Urinary bladder (tissue), 4 donors: Measurements from ENCODE around the gene ITGB5. TPM values are rescaled to one million over a fixed set of nuclear protein-coding genes. Genes with fewer than 3 reads are reported as not detected.

Experiments
- DNase-seq: peaks from one replicate; pipeline ENCODE4 v3.0.0-alpha.2; 2015; ENCODE audit errors: extremely low spot score
- H3K27ac ChIP-seq: one replicate; pipeline ENCODE4 v1.5.1; 2013; ENCODE audit warnings: low read depth, mild to moderate bottlenecking, moderate library complexity
- H3K36me3 ChIP-seq: one replicate; pipeline ENCODE4 v1.6.1; 2013; ENCODE audit warnings: mild to moderate bottlenecking, moderate library complexity; ENCODE audit not compliant: insufficient read depth
- H3K4me1 ChIP-seq: one replicate; pipeline ENCODE4 v1.6.1; 2013; ENCODE audit warnings: mild to moderate bottlenecking, moderate library complexity; ENCODE audit not compliant: insufficient read depth
- H3K4me3 ChIP-seq: one replicate; pipeline ENCODE4 v1.5.1; 2013; ENCODE audit warnings: low read depth, low read length
- WGBS: extraction: QIAGEN DNeasy Blood & Tissue Kit; methylation state at CpG from one replicate; pipeline ENCODE4 v1.1.7; 2013; 5-methylcytosine and 5-hydroxymethylcytosine counted together
- polyA plus RNA-seq: library from polyadenylated mRNA; stranded (reverse); fragments of 200-250 nt; gene quantifications from one replicate; pipeline ENCODE4 v1.2.3, GENCODE V29; 2013
- total RNA-seq: library from RNA; depleted of rRNA; stranded (reverse); fragments of >200 nt; gene quantifications from one replicate; pipeline ENCODE4 v1.2.3, GENCODE V29; 2014
- donor health status: healthy with polysubstance abuse.
- donor health status: healthy.

Gene ITGB5
- total and polyA plus RNA-seq, 2 donors = 32.9 to 77.2 TPM

- DNase-seq = no peak
- Histone ChIP-seq H3K36me3 (no peaks in the 10 kb centered on the region), H3K27ac (no peak overlapping the region), H3K4me3 (no peak overlapping the region), H3K4me1 (no peaks in the 10 kb centered on the region)
- 96% methylated on average over 4 of the region's 4 CpGs for WGBS
Observed at GRCh38 chr3:124816206-124816605, 71.0 kb downstream of the ITGB5 start.

DNA sequence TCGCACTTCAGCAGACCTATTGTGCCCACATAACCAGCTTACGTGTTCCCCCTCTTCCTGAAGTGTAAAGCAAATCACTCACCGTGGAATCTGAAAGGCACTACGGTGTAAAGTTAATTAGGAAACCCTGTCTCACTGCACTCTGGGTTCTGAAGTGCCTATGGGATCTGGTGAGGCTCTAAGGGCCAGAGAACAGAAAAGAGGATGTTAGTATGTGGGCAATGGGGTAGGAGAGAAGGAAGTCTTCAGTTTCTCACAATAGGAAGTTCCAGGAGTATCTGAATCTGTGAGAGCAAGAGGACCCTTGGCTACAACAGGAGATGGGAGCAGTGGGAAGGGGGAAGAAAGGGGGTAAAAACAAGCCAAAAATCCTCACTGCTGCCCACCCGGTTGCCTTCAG is 71.4 kb downstream of the ITGB5 start:
- Histone ChIP-seq H3K27ac (no peak overlapping the region), H3K4me3 (no peak overlapping the region), H3K36me3 (no peaks in the 10 kb centered on the region), H3K4me1 (no peaks in the 10 kb centered on the region)
- no peak for DNase-seq
- WGBS = 93% methylated on average over 5 of the region's 5 CpGs

- DNase-seq = no peak
- Histone ChIP-seq H3K36me3 (no peaks in the 10 kb centered on the region), H3K4me3 (no peak overlapping the region), H3K4me1 (no peaks in the 10 kb centered on the region), H3K27ac (no peak overlapping the region)
- 92% methylated on average over 11 of the region's 11 CpGs for WGBS
Observed at GRCh38 chr3:124814620-124815421, 72.3 kb downstream of the ITGB5 start.

- H3K27ac ChIP-seq = peak overlapping the region; percentile 13
Observed at GRCh38 chr3:124813541-124813940, 73.6 kb downstream of the ITGB5 start.

DNA sequence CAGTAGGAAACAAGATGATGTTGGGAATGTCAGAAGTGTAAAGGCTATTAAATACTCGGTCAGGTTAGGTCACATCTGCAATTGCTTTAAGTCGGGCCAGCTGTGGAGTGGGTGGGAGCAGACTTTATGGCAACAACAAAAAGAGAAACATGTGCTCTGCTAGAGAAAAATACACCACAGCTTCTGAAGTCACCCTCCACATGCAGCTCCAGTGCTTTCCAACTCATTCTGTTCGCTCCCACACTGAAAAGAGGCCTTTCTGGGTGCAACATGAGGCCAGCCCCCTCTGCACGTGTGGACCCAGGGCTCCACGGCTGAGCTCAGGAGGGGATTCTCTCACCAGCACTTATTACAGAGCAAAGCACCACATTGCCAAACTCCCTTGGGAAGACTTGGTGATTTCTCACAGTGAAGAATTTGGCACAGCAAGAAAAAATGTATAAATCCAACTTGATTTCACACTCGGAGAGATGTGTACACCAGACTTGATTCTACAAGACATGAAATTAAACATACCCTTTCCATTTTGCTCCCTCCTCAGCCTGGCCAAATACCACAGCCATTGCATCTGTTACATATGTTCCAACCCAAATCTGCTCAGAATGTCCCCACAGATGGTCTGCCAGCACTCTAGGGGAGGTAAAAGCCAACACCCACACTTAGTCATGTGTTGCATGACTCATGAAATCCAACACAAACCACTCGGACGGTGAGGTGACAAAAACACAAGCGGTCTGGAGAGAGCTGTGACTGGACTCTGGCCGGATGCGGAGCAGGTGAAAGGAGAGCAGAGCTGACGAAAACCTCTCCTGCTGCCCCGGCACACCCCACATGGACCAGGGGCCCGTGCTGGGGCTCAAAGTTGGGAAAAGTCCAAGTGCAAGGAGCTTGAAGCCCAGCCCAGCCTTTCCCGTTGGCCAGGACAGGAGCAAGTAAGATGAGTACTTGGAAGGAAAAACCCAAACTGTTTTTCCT is 74.6 kb downstream of the ITGB5 start:
- Histone ChIP-seq H3K27ac (no peak overlapping the region), H3K36me3 (no peaks in the 10 kb centered on the region), H3K4me1 (no peaks in the 10 kb centered on the region), H3K4me3 (no peak overlapping the region)
- DNase-seq = no peak
- WGBS = 24% methylated on average over 15 of the region's 15 CpGs

More at GRCh38 chr3:124813541-124813940, 73.6 kb downstream of the ITGB5 start:
- Histone ChIP-seq H3K36me3 (no peaks in the 10 kb centered on the region), H3K4me1 (no peaks in the 10 kb centered on the region), H3K4me3 (no peak overlapping the region)
- DNase-seq = no peak

GRCh38 chr3:124811436-124811835 is 75.7 kb downstream of the ITGB5 start:
- DNase-seq = no peak
- Histone ChIP-seq H3K27ac (no peak overlapping the region), H3K4me3 (no peak overlapping the region), H3K36me3 (no peaks in the 10 kb centered on the region), H3K4me1 (no peaks in the 10 kb centered on the region)
- 64% methylated on average over 5 of the region's 5 CpGs for WGBS

- Histone ChIP-seq H3K27ac (no peak overlapping the region), H3K36me3 (no peaks in the 10 kb centered on the region), H3K4me3 (no peak overlapping the region), H3K4me1 (no peaks in the 10 kb centered on the region)
- WGBS = 75% methylated on average over 4 of the region's 4 CpGs
- no peak for DNase-seq
Observed at GRCh38 chr3:124810970-124811369, 76.2 kb downstream of the ITGB5 start.

DNA sequence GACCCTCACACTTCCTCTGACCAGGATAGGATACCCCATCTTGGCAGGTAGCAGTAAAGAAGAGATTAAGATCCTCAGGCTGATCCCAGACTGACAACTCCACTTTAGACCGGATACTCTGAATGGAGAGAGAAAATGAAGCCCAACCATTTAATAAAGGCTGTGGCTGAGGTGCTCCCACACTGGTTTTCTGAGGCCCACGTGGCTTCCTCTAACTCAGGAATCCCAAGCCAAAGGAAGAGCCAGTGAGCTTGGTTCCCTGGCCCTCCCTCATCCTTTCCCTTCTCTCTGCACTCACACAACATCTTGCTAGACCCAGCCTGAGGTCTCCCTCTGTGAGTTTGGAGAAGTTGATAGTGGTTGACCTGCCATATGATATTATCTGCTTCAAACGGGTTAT is 78.1 kb downstream of the ITGB5 start:
- 63% methylated on average over 3 of the region's 3 CpGs for WGBS
- Histone ChIP-seq H3K36me3 (no peaks in the 10 kb centered on the region), H3K27ac (no peak overlapping the region), H3K4me1 (peaks cover 2% of the 10 kb centered on the region), H3K4me3 (no peak overlapping the region)
- DNase-seq = no peak

- 58% methylated on average over 4 of the region's 4 CpGs for WGBS
- no peak overlapping the region for H3K27ac ChIP-seq
- peaks cover 2% of the 10 kb centered on the region for H3K4me1 ChIP-seq
- H3K36me3 ChIP-seq = no peaks in the 10 kb centered on the region
- DNase-seq = no peak
- H3K4me3 ChIP-seq = no peak overlapping the region
Observed at GRCh38 chr3:124805671-124806070, 81.5 kb downstream of the ITGB5 start.

GRCh38 chr3:124804875-124805274 is 82.3 kb downstream of the ITGB5 start:
- DNase-seq = no peak
- 89% methylated on average over 7 of the region's 7 CpGs for WGBS
- no peak overlapping the region for H3K27ac ChIP-seq
- no peak overlapping the region for H3K4me3 ChIP-seq
- H3K36me3 ChIP-seq = no peaks in the 10 kb centered on the region
- peaks cover 2% of the 10 kb centered on the region for H3K4me1 ChIP-seq

GRCh38 chr3:124802702-124803101 is 84.5 kb downstream of the ITGB5 start:
- Histone ChIP-seq H3K4me1 (peaks cover 2% of the 10 kb centered on the region), H3K27ac (no peak overlapping the region), H3K36me3 (no peaks in the 10 kb centered on the region), H3K4me3 (no peak overlapping the region)
- no peak for DNase-seq
- WGBS = 90% methylated on average over 8 of the region's 8 CpGs

GRCh38 chr3:124802061-124802698 is 85.0 kb downstream of the ITGB5 start:
- WGBS = 90% methylated on average over 8 of the region's 8 CpGs

DNA sequence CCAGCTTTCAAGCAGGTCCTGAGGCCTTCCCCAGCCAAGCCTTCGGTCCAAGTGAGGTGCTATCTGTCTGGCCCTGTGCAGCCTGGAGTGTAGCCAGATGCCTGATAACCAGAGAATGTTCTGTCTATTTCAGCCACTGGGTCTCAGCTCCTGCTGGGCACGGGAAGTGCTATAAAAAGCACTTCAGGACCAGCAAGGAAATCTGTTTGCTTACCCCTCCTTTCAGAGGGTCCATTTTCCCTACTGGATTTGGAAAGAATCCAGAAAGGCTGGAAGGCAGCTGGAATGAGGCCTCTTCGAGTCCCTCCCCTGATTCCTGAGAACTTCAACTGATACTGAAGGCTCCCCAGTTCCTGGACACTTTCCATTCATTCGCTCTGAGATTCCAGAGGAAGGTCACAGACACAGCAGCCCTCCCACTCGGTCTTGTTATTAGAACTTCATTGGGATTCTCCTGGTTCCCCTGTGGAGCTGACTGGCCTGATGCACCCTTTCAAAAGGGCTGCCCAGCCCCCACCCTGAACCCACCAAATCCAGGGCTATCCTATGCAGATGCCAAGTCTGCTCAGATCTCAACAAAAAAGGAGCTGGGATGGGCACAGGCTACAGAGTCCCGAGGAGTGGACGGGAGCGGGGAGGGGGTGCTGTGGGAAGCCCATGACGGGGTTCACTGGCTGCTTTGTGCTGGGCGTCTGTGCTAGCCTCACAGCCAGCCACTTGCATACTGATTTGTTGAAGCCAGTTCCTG is 86.5 kb downstream of the ITGB5 start:
- Histone ChIP-seq H3K4me1 (peaks cover 2% of the 10 kb centered on the region), H3K36me3 (no peaks in the 10 kb centered on the region), H3K4me3 (no peak overlapping the region), H3K27ac (no peak overlapping the region)
- WGBS = 44% methylated on average over 10 of the region's 10 CpGs
- peak; percentile 67 for DNase-seq

More at GRCh38 chr3:124802061-124802698, 85.0 kb downstream of the ITGB5 start:
- Histone ChIP-seq H3K4me1 (peaks cover 2% of the 10 kb centered on the region), H3K27ac (no peak overlapping the region), H3K4me3 (no peak overlapping the region), H3K36me3 (no peaks in the 10 kb centered on the region)
- DNase-seq = no peak
